Subcutaneous adipose tissue (tissue), 4 donors: ENCODE data around the gene ERCC8. TPM values are rescaled to one million over a fixed set of nuclear protein-coding genes. Genes with fewer than 3 reads are reported as not detected.

ENCODE experiments used
- total RNA-seq, 4 donors: library from RNA; depleted of rRNA; stranded (reverse); fragments of >200 nt; gene quantifications; one replicate each; pipeline ENCODE4 v1.1.0, GENCODE V29; 2016
- TF ChIP-seq, protein P1 (sequence below): fragments of 450-650 bp; IDR thresholded peaks from one replicate; pipeline ENCODE4 v1.5.1; 2016; ENCODE audit warnings: low read depth, mild to moderate bottlenecking, control low read depth, antibody characterized with exemption, moderate library complexity

ERCC8 gene
- total RNA-seq, 4 donors from 2014 or later: 11.3 to 19.4 (median 18.5) TPM

DNA sequence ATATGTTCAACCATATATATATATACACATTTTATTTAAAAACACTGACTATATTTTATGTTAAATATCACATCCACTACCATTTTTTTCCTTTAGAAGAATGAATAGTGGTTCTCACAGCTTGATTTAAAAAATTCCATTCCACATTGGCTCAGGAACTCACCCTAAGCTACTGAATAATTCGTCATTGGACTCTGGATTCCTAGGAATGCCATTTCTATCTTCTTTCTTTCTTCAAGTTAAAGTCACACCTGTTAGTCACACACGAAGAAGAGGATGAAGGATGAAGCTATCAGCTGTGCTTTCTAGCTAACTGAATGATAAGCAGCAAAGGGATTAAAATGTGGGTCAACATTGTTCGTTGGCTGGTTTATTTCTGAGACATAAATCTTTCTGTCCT lies 108.7 kb downstream of the ERCC8 start:
- TF ChIP-seq, protein P1, sequence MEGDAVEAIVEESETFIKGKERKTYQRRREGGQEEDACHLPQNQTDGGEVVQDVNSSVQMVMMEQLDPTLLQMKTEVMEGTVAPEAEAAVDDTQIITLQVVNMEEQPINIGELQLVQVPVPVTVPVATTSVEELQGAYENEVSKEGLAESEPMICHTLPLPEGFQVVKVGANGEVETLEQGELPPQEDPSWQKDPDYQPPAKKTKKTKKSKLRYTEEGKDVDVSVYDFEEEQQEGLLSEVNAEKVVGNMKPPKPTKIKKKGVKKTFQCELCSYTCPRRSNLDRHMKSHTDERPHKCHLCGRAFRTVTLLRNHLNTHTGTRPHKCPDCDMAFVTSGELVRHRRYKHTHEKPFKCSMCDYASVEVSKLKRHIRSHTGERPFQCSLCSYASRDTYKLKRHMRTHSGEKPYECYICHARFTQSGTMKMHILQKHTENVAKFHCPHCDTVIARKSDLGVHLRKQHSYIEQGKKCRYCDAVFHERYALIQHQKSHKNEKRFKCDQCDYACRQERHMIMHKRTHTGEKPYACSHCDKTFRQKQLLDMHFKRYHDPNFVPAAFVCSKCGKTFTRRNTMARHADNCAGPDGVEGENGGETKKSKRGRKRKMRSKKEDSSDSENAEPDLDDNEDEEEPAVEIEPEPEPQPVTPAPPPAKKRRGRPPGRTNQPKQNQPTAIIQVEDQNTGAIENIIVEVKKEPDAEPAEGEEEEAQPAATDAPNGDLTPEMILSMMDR: no peak

DNA sequence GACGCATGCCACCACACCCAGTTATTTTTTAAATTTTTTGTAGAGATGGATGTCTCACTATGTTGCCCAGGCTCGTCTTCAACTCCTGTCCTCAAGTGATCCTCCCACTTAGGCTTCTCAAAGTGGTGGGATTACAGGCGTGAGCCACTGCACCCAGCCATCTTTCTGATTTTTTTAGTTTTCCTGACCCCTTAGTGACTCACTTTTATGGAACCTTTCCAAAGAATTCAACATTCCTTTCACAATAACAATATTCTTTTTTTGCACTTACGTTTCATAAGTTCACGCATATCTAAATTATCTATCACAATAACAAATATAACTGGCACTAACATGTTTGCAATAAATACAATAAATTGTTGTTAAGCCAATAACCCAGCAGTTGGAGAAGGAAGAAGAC lies 109.3 kb downstream of the ERCC8 start:
- TF ChIP-seq, protein P1: no peak

DNA sequence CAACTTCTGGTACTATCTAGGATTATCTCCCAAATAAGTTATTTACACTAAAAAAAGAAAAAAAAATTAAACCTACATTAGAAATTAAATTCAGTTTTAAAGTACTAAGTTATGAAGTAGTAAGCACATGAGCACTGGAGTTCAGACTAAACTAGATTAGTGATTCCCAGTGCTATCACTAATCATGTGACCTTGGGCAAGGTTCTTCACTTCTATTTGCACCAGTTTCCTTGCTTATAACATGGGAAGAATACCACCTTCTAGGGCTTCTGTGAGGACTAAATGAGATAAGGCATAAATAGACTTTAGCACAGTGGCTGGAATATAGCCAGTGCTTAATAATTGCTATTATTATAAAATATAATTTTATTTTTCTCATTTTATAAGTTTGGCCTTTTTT lies 111.3 kb downstream of the ERCC8 start:
- TF ChIP-seq, protein P1: no peak

DNA sequence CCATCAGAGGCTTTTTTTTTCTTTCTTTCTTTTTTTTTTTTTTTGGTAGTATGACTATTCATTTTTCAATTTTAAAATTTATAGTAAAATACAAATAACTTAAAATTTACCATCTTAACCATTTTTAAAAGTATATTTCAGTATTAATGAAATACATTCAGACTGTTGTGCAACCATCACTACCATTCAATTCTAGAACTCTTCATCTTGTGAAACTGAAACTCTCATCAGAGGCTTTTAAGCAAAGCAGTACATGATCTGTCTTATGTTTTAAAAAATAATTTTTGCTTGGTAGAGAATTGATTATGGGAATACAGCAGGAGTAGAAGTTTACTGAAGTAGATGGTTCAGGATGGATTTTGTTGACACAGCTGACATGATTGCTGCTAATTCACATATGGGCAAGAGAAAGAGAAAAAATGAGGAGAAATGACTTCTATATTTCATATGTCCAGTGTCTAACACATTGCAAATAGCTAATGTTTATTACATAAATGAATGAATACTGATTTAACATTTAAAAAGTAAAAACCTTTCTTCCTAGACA lies 114.2 kb downstream of the ERCC8 start:
- TF ChIP-seq, protein P1: no peak

DNA sequence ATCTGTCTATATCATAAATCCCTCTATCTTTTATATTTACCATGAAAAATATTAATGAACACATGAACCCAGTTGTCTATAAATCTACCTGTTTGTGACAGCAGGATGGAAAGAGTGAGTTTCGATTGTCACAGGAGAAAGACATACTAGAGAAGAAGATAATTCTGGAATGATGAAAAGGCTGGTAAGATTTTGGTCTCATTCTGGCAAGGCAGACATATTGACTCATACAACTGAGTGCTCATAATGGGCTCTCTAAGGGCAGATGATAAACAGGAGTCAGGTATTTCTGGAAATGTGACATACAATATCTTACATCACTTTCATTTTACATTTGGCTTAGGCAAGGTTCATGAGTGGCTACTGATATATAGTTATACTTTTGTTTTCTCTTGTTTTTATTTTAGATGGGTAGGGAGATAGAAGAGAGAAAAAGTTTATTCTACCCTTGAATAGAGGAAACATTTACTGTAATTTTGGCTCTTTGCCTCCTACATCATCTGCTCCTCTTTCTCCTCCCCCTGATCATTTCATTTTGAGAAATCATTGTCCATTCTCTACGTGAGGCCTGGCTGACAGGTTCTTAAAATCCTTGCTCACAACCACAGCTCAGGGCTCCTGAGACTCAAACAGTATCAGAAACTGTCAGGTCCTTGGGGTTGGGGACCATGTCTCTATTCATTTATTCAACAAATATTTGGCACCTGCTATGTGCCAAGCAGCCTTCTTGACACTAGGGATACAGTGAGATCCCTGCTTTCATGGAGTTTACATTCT lies 115.2 kb downstream of the ERCC8 start:
- TF ChIP-seq, protein P1: no peak

DNA sequence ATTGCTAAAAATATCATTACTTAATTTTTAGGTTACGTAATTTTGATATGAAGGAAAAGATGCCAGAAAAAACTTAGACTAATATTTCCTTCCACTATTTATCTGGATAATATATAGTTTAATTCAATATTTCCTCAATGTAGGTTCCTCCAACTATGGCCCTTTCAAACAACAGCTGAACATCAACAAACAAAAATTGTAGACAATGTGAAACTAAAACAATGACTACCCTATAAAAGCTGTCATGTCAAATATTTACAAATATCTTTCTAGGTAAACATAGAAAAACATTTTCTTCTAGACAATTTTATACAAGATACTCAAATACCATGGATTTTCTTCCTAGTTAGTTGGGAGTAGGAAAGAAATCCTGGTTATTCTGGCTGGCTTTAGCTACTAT lies 117.7 kb downstream of the ERCC8 start:
- TF ChIP-seq, protein P1: no peak

DNA sequence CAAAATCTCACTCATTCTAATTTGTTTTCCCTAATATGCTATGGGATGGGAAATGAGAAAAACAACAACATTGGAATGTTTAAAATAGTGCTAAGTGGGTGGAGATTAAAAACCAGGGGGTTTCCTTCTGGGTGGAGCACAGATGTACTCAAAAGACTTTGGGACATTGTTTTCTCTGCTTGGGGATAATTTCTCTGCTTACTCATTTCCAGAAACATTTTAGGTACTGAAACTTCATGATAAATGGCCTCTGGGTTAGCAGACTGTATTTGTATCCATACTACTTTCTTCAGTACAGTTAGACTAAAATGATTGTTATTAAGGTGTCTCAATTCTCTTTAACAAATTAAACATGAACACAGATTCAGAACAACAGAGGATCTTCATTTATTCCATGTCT lies 118.2 kb downstream of the ERCC8 start:
- TF ChIP-seq, protein P1: no peak

Other genes starting within 250 kb of the ERCC8 start
- gene DEPDC1B, start 244.9 kb downstream of the ERCC8 start, total RNA-seq: 1 to 10 TPM in 1 of 4 donors, under 1 TPM in 3; 0.75 to 1.8 (median 0.91) TPM
- 10 to 100 TPM in 3 of 4 donors, 1 to 10 TPM in 1; 3.4 to 14.1 (median 12.0) TPM for gene ELOVL7, start 100.8 kb downstream of the ERCC8 start, total RNA-seq
- gene NDUFAF2, start 135 bp upstream of the ERCC8 start, total RNA-seq: 10 to 100 TPM; 24.0 to 40.1 (median 25.8) TPM
- gene SMIM15, start 217.4 kb upstream of the ERCC8 start, total RNA-seq: 10 to 100 TPM; 17.2 to 32.9 (median 24.8) TPM